Measurements from ENCODE around the gene EXOC5.

Gene EXOC5

GRCh38 chr14:57160333-57160732, 108.4 kb downstream of the EXOC5 start:
- ATAC-seq: no peak
- Mint-ChIP-seq H3K9me3 (no peaks in the 10 kb centered on the region), H3K27ac (no peak overlapping the region), H3K4me3 (no peak overlapping the region), H3K27me3 (peaks cover 12% of the 10 kb centered on the region), H3K36me3 (no peaks in the 10 kb centered on the region), H3K4me1 (no peaks in the 10 kb centered on the region)

GRCh38 chr14:57153286-57153685, 115.4 kb downstream of the EXOC5 start:
- H3K27me3 Mint-ChIP-seq: peaks cover 19% of the 10 kb centered on the region

More at GRCh38 chr14:57153286-57153685, 115.4 kb downstream of the EXOC5 start:
- H3K36me3 Mint-ChIP-seq: no peaks in the 10 kb centered on the region
- no peak overlapping the region for H3K27ac Mint-ChIP-seq
- ATAC-seq: no peak
- no peaks in the 10 kb centered on the region for H3K9me3 Mint-ChIP-seq
- H3K4me1 Mint-ChIP-seq: no peaks in the 10 kb centered on the region
- H3K4me3 Mint-ChIP-seq: no peak overlapping the region

Measured in stimulated activated memory B cell treated with anti-CD40 and anti-IgM and Interleukin-4, amounts not matched to agents 10 μg/mL and 1 μg/mL and 100 μg/mL, for 72 hours (primary cell).